PFSK-1 (cell line): Measurements from ENCODE around the gene MRTFA.

ENCODE experiments used
- FOXP2 ChIP-seq: optimal IDR thresholded peaks from 2 replicates; pipeline ENCODE3; 2011; ENCODE audit warnings: borderline replicate concordance, control low read depth, inconsistent platforms; ENCODE audit not compliant: insufficient read depth; ENCODE audit errors: extremely low read length, extremely low read depth
- POLR2AphosphoS5 ChIP-seq: IDR thresholded peaks from 2 replicates; pipeline ENCODE4 v1.6.1; 2012; ENCODE audit warnings: low read depth, mild to moderate bottlenecking, control low read depth, low read length, moderate library complexity
- REST ChIP-seq, 2 experiments: IDR thresholded peaks; 2 replicates each; pipeline versions ENCODE4 v1.6.1 to v1.8.0; 2011 to 2012; ENCODE audit warnings: low read depth in 2 of 2, low read length in 2 of 2, control low read depth in 1 of 2, inconsistent platforms in 1 of 2, mild to moderate bottlenecking in 1 of 2, moderate library complexity in 1 of 2; ENCODE audit not compliant: insufficient read depth in 1 of 2
- SIN3A ChIP-seq: IDR thresholded peaks from 2 replicates; pipeline ENCODE4 v1.6.1; 2012; ENCODE audit warnings: mild to moderate bottlenecking, low read length, moderate library complexity, borderline replicate concordance; ENCODE audit not compliant: insufficient read depth
- TAF1 ChIP-seq: IDR thresholded peaks from 2 replicates; pipeline ENCODE4 v1.6.1; 2012; ENCODE audit warnings: low read length, control low read depth, borderline replicate concordance; ENCODE audit not compliant: insufficient read depth

The MRTFA gene

GRCh38 chr22:40451210-40451609 is 185.3 kb downstream of the MRTFA start:
- TF ChIP-seq SIN3A (no peak), FOXP2 (no peak), TAF1 (no peak), REST (IDR thresholded peaks at IDR 0.05; ENCODE audit: insufficient read depth in 1 of 2, low read depth in 2 of 2, low read length in 2 of 2) (no peak), POLR2AphosphoS5 (no peak)

- TF ChIP-seq FOXP2 (no peak), POLR2AphosphoS5 (no peak), REST (IDR thresholded peaks at IDR 0.05; ENCODE audit: insufficient read depth in 1 of 2, low read depth in 2 of 2, low read length in 2 of 2) (no peak), SIN3A (no peak), TAF1 (no peak)
Measured at GRCh38 chr22:40450616-40451015, 185.9 kb downstream of the MRTFA start.

- TF ChIP-seq TAF1, result no peak
- TF ChIP-seq POLR2AphosphoS5, result no peak
- no peak for TF ChIP-seq SIN3A
- TF ChIP-seq REST (IDR thresholded peaks at IDR 0.05; ENCODE audit: insufficient read depth in 1 of 2, low read depth in 2 of 2, low read length in 2 of 2), result no peak
- no peak for TF ChIP-seq FOXP2
Measured at GRCh38 chr22:40449676-40450035, 186.9 kb downstream of the MRTFA start.

- TF ChIP-seq REST (IDR thresholded peaks at IDR 0.05; ENCODE audit: insufficient read depth in 1 of 2, low read depth in 2 of 2, low read length in 2 of 2), result no peak
- no peak for TF ChIP-seq POLR2AphosphoS5
- TF ChIP-seq SIN3A, result no peak
- no peak for TF ChIP-seq TAF1
- no peak for TF ChIP-seq FOXP2
Measured at GRCh38 chr22:40446203-40446602, 190.3 kb downstream of the MRTFA start.

GRCh38 chr22:40444178-40444831 is 192.2 kb downstream of the MRTFA start:
- TF ChIP-seq TAF1 (no peak), POLR2AphosphoS5 (no peak), SIN3A (no peak), REST (IDR thresholded peaks at IDR 0.05; ENCODE audit: insufficient read depth in 1 of 2, low read depth in 2 of 2, low read length in 2 of 2) (no peak), FOXP2 (no peak)
